Activated CD8-positive, alpha-beta memory T cell treated with anti-CD3 and anti-CD28 coated beads, Interleukin-2, amount 50 U/mL, for 1 hour (primary cell): ENCODE results near the gene ISLR.

Source experiments
- DNase-seq: peaks from one replicate; pipeline ENCODE4 v3.0.0-alpha.2; 2020; ENCODE audit errors: extremely low read depth

The ISLR gene

GRCh38 chr15:74193905-74194304 lies 20.4 kb downstream of the ISLR start:
- no peak for DNase-seq

- DNase-seq: no peak
Measured at GRCh38 chr15:74194572-74195559, 21.4 kb downstream of the ISLR start.

GRCh38 chr15:74196175-74196574 lies 22.7 kb downstream of the ISLR start:
- no peak for DNase-seq

- DNase-seq: no peak
Measured at GRCh38 chr15:74197176-74197965, 23.9 kb downstream of the ISLR start.

GRCh38 chr15:74199297-74199652 lies 25.8 kb downstream of the ISLR start:
- no peak for DNase-seq

- no peak for DNase-seq
Measured at GRCh38 chr15:74200412-74200815, 26.9 kb downstream of the ISLR start.

GRCh38 chr15:74200871-74201419 lies 27.4 kb downstream of the ISLR start:
- no peak for DNase-seq

GRCh38 chr15:74201710-74202420 lies 28.4 kb downstream of the ISLR start:
- DNase-seq: no peak

- no peak for DNase-seq
Measured at GRCh38 chr15:74202452-74203401, 29.2 kb downstream of the ISLR start, which contains the start of gene STRA6. TSS of gene STRA6 (minus strand) at chr15:74202787. CDS start at chr15:74202267, 520 bp downstream.

GRCh38 chr15:74203914-74204431 lies 30.5 kb downstream of the ISLR start:
- DNase-seq: no peak

- DNase-seq: no peak
Measured at GRCh38 chr15:74205582-74205947, 32.1 kb downstream of the ISLR start.

- no peak for DNase-seq
Measured at GRCh38 chr15:74206801-74207281, 33.3 kb downstream of the ISLR start.

- no peak for DNase-seq
Measured at GRCh38 chr15:74207652-74208440, 34.3 kb downstream of the ISLR start.

GRCh38 chr15:74208496-74208895 lies 35.0 kb downstream of the ISLR start:
- no peak for DNase-seq

GRCh38 chr15:74208901-74209559 lies 35.5 kb downstream of the ISLR start:
- DNase-seq: no peak

- DNase-seq: no peak
Measured at GRCh38 chr15:74209560-74209958, 36.0 kb downstream of the ISLR start.

- DNase-seq: no peak
Measured at GRCh38 chr15:74209997-74210671, 36.6 kb downstream of the ISLR start.

GRCh38 chr15:74210729-74211128 lies 37.2 kb downstream of the ISLR start:
- no peak for DNase-seq
